GM19452 (cell line): ENCODE measurements around the gene HLX.

Experiments
- ATAC-seq: cut with Tn5 transposase; IDR thresholded peaks from one replicate; pipeline ENCODE4 v1.9.1; 2021; ENCODE audit not compliant: unreplicated experiment

HLX gene, protein sequence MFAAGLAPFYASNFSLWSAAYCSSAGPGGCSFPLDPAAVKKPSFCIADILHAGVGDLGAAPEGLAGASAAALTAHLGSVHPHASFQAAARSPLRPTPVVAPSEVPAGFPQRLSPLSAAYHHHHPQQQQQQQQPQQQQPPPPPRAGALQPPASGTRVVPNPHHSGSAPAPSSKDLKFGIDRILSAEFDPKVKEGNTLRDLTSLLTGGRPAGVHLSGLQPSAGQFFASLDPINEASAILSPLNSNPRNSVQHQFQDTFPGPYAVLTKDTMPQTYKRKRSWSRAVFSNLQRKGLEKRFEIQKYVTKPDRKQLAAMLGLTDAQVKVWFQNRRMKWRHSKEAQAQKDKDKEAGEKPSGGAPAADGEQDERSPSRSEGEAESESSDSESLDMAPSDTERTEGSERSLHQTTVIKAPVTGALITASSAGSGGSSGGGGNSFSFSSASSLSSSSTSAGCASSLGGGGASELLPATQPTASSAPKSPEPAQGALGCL

DNA sequence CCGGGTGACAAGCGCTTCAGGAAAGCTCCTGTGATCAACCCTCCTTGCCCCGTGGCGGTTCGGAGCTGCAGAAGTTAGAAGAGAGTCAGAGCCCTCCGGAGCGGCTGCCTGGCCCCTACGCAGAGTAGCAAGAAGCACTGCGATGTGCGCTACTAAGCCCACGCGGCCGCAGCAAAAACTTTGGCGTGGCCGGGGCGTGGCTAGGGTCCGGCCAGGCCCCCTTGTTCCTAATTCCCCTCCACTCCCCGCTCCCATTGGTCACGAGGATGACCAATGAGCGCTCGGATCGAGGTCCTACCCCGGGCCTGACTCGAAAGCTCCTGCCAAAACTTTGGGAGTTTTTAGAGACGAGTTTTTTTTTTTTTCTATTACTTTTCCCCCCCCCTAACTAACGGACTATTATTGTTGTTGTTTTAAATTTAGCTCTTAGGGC, at the start of gene HLX:
HLX (plus strand) TSS at position 368 of the 433 bp plus-strand sequence. CDS start 415 bp downstream, outside the sequence.
- peak; percentile 42 for ATAC-seq

GRCh38 chr1:220833436-220833835, 45.8 kb upstream of the HLX start:
- no peak for ATAC-seq

- ATAC-seq, result no peak
Observed at GRCh38 chr1:220834155-220834870, 44.9 kb upstream of the HLX start.

DNA sequence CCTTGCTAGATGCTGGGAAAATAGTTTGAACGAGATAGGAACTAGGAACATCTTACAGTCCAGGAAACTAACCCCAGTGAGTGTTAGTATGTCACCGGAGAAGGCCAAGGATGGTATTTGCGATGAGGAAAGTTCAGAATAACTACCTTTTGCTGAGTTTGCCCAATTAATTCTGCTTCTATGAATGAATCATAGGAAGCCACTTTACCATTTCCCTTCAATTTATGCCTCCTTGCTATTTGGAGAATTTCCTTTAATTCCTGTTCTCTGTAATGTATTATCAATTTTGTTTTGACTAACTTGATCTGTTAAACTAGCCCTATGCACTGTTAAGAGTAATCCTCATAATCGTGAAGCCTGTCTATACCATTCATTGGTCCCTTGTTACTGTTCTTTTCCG, 40.7 kb upstream of the HLX start:
- no peak for ATAC-seq

- ATAC-seq, result no peak
Observed at GRCh38 chr1:220839474-220839873, 39.8 kb upstream of the HLX start.

- no peak for ATAC-seq
Observed at GRCh38 chr1:220841293-220841692, 38.0 kb upstream of the HLX start.

DNA sequence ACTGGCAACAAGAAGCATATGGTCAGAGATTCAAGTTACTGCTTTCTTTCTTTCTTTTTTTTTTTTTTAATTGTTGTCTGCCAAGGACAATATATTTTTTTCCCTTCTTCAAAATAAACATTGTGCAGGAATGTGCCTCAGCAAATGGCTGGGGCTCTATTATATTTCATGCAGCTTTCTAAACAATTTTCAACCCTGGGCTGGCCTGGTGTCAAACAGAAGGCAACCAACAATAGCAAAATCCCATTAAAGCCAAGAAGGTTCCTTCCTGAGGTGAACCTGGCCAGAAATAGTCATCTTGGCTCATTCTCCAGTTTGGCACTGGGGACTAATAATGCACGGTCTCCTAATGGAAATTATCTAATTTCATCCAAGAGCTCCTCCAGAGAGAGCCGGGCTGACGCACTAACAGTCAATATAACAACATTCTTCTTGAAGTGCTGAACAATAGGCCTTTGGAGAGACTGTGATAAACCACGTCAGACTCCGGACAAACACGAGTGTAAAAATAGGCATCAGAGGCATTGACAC, 35.7 kb upstream of the HLX start:
- no peak for ATAC-seq

DNA sequence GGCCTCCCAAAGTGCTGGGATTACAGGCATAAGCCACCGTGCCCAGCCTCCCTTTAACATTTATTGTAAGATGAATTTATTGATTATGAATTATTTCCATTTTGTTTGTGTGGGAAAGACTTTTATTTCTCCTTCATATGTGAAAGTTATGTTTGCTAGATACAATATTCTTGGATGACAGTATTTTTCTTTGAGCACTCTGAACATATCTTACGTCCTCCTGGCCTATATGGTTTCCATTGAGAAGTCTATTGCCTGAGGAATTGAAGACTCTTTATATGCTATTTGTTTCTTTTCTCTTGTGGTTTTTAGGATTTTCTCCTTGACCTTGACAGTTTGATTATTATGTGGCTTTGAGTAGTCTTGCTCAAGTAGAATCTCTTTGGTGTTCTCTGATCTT, 26.8 kb upstream of the HLX start:
- no peak for ATAC-seq

GRCh38 chr1:220872296-220872695, 6.9 kb upstream of the HLX start:
- ATAC-seq, result no peak

- no peak for ATAC-seq
Observed at GRCh38 chr1:220873087-220873486, 6.2 kb upstream of the HLX start.

- ATAC-seq, result no peak
Observed at GRCh38 chr1:220873868-220874655, 5.2 kb upstream of the HLX start.

GRCh38 chr1:220875260-220875659, 4.0 kb upstream of the HLX start:
- no peak for ATAC-seq

DNA sequence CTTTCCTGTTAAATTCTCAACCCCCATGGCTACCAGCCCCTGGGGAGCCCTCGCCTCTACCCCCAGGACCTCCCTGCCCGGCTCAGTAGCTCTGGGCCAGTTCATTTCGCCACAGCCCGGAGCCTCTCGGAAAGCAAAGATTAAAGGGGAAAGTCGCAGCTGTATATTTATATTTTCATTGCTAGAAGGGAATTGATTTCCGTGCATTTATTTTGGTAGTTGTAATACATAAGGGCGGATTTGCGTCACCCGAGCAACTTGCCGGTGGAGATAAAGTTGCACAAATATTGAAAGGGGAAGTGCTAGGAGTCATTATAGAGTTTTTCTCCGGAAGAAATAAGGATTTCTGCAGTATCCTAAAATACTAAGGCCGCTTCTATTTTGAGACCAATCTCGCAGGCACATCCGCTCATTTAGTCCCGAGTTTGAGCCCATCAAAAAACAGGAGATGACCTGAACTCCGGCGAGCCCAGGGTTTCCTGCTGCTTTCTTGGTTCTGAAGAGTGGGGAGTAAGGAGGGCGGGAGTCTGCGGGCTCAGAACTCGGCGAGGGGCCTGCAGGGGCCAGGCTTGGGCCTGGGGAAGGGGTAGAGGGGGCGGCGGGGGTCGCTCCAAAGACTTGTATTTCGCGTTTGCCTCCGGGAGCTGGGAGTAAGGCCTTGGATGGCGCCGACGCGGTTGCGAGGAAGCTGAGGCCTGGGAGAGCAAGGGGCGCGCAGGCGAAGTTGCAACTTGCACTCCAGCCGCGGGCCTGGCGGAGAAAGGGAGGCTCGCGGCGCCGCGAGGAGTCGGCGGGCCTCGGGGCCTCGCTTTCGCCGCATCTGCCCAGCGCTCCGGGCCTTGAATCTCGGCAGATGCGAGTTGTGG, 2.5 kb upstream of the HLX start:
- no peak for ATAC-seq

DNA sequence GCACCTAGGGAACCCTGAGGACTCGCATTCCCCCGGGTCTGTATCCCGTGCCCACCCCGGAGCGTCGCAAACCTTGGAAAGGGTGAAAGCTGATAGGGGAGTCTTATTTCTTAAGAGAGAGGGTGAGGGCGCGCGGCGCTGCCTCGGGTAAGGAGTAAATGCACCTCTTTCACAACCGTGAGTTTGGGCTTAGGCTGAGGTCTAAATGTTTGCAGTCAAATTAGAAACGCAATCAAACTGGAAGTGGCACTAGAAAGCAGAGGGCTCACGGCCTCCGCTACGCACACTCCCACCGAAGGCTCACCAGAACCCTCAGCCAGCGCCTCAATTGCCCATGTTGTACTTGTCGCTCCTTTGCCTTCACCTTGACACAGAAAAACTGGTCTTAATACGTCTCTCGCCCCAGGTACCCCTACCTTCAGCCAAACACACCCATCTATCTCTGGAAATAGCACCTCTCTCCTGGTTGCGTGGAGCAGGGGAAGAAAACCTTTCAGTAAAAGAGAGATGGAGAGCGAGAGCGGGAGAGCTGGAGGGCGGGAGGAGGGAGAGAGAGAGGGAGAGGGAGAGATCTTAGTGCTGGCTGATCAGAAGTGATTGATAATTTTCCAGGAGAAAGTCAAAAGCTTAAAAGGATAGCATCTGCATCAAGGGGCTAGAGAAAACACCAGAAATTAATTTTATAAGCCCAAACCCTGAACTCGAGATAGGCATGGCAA, 1.7 kb upstream of the HLX start:
- no peak for ATAC-seq

DNA sequence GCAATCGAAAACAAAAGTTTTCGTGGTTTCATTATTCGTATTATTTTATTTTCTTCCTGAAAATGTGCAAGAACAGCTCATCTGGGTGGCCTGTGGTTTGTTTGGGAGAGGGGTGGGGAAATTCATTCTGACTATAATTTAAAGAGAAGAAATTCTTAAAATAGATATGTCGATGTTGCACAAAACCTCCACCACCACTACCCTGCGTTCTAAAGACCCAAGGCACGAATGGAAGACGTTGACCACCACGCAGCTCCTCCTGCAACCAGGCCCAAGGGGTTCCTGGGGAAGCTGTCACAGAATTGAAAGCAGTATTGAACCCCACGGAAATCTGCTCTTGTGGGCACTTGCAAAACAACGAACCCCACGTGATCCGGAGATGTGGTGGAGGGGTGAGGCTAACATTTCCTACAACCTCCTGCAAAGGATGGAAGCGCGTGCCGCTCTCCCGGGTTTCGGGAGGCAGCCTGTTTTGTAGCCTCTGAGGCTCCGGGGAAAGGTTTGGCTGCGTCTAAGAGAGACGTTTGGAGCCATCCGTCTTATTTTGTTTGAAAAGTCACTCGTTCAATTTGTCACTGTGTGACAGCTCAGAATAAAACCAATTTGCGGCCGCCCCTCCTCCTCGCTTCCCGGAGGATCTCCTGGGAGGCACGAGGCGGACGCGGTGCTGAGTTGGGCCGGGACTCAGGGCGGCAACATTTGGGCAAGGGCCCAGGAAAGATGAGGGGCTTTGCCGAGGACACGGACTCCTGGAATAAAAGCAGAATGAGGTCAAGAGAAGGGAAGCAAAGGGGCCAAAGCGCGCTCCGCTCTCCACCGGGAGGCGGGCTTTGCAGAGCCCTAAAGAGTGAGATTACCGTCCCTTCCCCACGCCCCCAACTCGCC, 810 bp upstream of the HLX start:
- no peak for ATAC-seq

GRCh38 chr1:220879509-220880361, 492 bp downstream of the HLX start:
- peak; percentile 54 for ATAC-seq

DNA sequence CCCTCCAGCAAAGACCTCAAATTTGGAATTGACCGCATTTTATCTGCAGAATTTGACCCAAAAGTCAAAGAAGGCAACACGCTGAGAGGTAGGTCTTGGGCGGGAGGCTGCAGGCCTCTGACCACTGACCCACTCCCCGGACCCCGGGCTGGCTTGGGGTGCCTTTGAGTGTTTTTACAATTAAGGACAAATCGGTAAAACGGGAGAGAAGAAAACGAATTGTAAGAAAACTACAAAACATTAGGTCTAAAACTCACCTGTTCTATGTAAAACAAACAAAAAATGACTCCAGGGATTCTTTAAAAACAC, 1.1 kb downstream of the HLX start:
- ATAC-seq, result no peak
